ENCODE measurements around the gene PRPF6.
A peak's percentile ranks its signal among the peaks of the same experiment; 100 is the strongest.

Gene PRPF6

GRCh38 chr20:63980806-63981728 lies at the start of gene PRPF6:
Gene PRPF6, plus strand, starts transcription at chr20:63981132. Its CDS starts 114 bp downstream, at chr20:63981246.
- TF ChIP-seq CSRNP3 (CRISPR knock-in tag; IDR thresholded peaks at IDR 0.05) (no peak), POU6F1 (CRISPR knock-in tag; IDR thresholded peaks at IDR 0.05; ENCODE audit: borderline replicate concordance, low read depth) (no peak), ZC3H10 (CRISPR knock-in tag; IDR thresholded peaks at IDR 0.05) (no peak), ISL1 (CRISPR knock-in tag; IDR thresholded peaks at IDR 0.05) (no peak), TCF4 (CRISPR knock-in tag; IDR thresholded peaks at IDR 0.05; ENCODE audit: borderline replicate concordance) (no peak), ZNF8 (CRISPR knock-in tag; IDR thresholded peaks at IDR 0.05) (no peak), RARB (CRISPR knock-in tag; IDR thresholded peaks at IDR 0.05) (no peak)
- ATAC-seq, result peak; percentile 76

- no peak for ATAC-seq
Measured at GRCh38 chr20:63931735-63932134, 49.2 kb upstream of the PRPF6 start.

GRCh38 chr20:63932606-63933160 lies 48.2 kb upstream of the PRPF6 start:
- no peak for ATAC-seq
- TF ChIP-seq ZC3H10 (CRISPR knock-in tag; IDR thresholded peaks at IDR 0.05), result no peak
- no peak for TF ChIP-seq ISL1 (CRISPR knock-in tag; IDR thresholded peaks at IDR 0.05)
- no peak for TF ChIP-seq ZFP3 (CRISPR knock-in tag; IDR thresholded peaks at IDR 0.05)
- TF ChIP-seq ZNF70 (CRISPR knock-in tag; IDR thresholded peaks at IDR 0.05), result no peak
- TF ChIP-seq ESRRG (CRISPR knock-in tag; IDR thresholded peaks at IDR 0.05), result no peak
- no peak for TF ChIP-seq ZNF565 (CRISPR knock-in tag; conservative IDR thresholded peaks at IDR 0.05; ENCODE audit: low read depth)
- no peak for TF ChIP-seq BACH2 (CRISPR knock-in tag; IDR thresholded peaks at IDR 0.05; ENCODE audit: borderline replicate concordance)
- no peak for TF ChIP-seq GLIS3 (CRISPR knock-in tag; IDR thresholded peaks at IDR 0.05)
- no peak for TF ChIP-seq CREB5 (CRISPR knock-in tag; IDR thresholded peaks at IDR 0.05; ENCODE audit: low read depth)
- TF ChIP-seq ZFP30 (CRISPR knock-in tag; IDR thresholded peaks at IDR 0.05), result no peak
- no peak for TF ChIP-seq TCF4 (CRISPR knock-in tag; IDR thresholded peaks at IDR 0.05; ENCODE audit: borderline replicate concordance)

More at GRCh38 chr20:63931735-63932134, 49.2 kb upstream of the PRPF6 start:
- no peak for TF ChIP-seq OSR1 (CRISPR knock-in tag; IDR thresholded peaks at IDR 0.05)
- no peak for TF ChIP-seq SNAI2 (CRISPR knock-in tag; IDR thresholded peaks at IDR 0.05)
- no peak for TF ChIP-seq ZFP30 (CRISPR knock-in tag; IDR thresholded peaks at IDR 0.05)
- TF ChIP-seq ZC3H10 (CRISPR knock-in tag; IDR thresholded peaks at IDR 0.05), result no peak
- TF ChIP-seq ZNF8 (CRISPR knock-in tag; IDR thresholded peaks at IDR 0.05), result no peak
- no peak for TF ChIP-seq CREB5 (CRISPR knock-in tag; IDR thresholded peaks at IDR 0.05; ENCODE audit: low read depth)
- no peak for TF ChIP-seq BACH2 (CRISPR knock-in tag; IDR thresholded peaks at IDR 0.05; ENCODE audit: borderline replicate concordance)
- no peak for TF ChIP-seq PPARA (CRISPR knock-in tag; IDR thresholded peaks at IDR 0.05; ENCODE audit: borderline replicate concordance)
- TF ChIP-seq ZNF565 (CRISPR knock-in tag; conservative IDR thresholded peaks at IDR 0.05; ENCODE audit: low read depth), result no peak
- TF ChIP-seq RARB (CRISPR knock-in tag; IDR thresholded peaks at IDR 0.05), result no peak
- no peak for TF ChIP-seq TCF4 (CRISPR knock-in tag; IDR thresholded peaks at IDR 0.05; ENCODE audit: borderline replicate concordance)
- TF ChIP-seq ESRRG (CRISPR knock-in tag; IDR thresholded peaks at IDR 0.05), result no peak
- TF ChIP-seq ARNTL (CRISPR knock-in tag; IDR thresholded peaks at IDR 0.05; ENCODE audit: borderline replicate concordance, low read depth), result no peak
- no peak for TF ChIP-seq CSDC2 (CRISPR knock-in tag; IDR thresholded peaks at IDR 0.05)
- no peak for TF ChIP-seq TSHZ2 (CRISPR knock-in tag; IDR thresholded peaks at IDR 0.05)
- no peak for TF ChIP-seq TOX (CRISPR knock-in tag; IDR thresholded peaks at IDR 0.05; ENCODE audit: borderline replicate concordance)
- TF ChIP-seq ISL1 (CRISPR knock-in tag; IDR thresholded peaks at IDR 0.05), result no peak

Measured in SK-N-SH treated with all-trans-retinoic acid at 6 μM for 48 hours (cell line).